GM08714 (cell line): ENCODE results near the gene ERN1.

ENCODE experiments used
- H3K4me3 ChIP-seq: fragments of 200-500 bp; sonication (Bioruptor generic); 2 replicates; pipeline ENCODE4 v1.5.1; 2014; ENCODE audit warnings: mild to moderate bottlenecking, low read length, inconsistent platforms
- ZNF274 ChIP-seq: IDR thresholded peaks from 2 replicates; pipeline ENCODE4 v1.6.1; 2012; ENCODE audit warnings: mild to moderate bottlenecking, low read depth, low read length

The ERN1 gene

DNA sequence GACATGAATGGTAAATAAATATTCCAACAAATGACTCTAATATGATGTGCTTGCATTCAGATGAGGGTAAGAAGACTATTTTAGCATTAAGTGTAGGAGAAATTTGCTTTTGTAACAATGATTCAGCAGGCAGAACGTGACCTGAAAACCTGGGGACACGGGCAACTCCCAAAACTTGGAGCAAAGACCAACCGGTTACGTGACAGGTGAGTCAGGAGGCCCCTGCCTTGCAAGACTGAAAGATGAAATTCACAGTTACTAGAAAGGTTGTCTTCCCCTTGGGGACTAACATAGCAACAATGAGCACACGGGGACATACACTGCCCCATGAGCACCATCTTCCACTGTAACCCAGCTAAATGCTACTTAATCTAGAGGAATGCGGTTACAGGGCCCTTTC lies 33.5 kb upstream of the ERN1 start:
- H3K4me3 ChIP-seq: no peak overlapping the region
- TF ChIP-seq ZNF274: no peak

DNA sequence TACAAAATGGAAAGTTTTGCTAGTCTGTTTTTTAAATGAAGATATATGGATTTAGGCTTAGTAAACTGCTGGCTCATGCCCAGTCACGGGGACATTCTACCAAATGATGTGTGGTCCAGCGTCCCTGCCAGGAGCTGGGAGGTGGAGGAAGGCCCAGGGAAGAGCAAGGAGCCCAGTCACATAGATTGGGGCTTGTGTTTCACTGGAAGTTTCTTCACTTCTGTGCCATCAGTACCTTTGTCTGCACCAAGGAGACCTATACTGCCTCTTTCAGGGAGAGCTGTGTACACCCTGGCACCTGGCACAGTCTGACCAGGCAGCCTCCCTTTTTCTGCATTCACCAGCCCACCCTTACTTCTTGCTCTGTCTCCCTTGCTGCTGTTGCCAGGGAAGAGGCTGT lies 32.6 kb upstream of the ERN1 start:
- no peak overlapping the region for H3K4me3 ChIP-seq
- TF ChIP-seq ZNF274: no peak

DNA sequence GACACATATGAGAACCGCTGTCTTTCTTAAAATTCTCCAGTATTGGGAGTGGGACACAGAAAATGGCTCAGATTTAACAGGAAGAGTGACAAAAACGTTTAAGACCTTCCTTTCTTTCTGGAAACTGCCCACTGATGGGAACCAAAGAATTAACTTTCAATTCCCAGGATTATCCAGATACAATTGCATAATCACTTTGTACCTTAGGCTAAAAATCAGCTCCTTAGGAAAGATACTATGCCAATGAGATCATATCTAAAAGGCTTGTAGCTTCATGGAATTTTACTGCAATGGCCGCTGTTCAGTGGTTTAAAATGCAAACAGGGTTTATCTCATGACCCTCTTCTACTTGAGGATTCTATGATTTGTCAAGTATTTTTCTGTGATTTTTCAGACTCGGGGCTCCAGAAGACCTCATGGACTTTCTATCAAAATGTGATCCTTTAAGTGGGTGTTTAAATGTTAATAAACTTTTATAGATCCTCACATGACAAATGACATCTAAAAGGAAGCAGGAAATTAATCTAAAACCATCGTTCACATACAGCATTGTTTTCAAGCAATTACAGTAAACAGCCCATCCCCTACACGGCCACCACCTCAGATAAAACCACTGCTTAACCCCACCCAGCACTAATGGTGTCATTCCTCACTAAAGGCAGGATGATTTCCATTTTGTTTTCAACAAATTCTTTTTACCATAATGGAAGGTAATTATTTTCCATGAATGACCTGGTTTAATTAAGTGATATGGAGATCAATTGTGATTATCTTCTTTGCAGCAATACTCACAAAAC lies 31.6 kb upstream of the ERN1 start:
- no peak for TF ChIP-seq ZNF274
- H3K4me3 ChIP-seq: no peak overlapping the region

DNA sequence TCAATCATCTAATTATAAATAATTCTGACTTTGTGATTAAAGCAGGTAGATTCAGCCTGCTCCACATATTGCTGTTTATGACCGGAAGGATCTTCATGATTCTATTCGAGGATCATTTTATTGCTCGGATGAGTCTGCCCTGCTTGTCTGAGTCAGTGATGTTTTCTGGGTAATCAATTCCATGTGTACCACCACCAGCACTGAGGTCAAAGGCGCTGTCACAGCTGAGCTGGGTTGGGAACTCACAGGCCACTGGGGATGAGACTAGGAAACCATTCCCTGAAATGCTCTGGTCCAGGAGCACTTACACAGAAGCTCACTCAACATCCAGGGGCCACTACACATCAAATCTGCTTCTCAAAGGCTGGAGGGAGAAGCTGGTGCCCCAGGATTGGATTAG lies 30.4 kb upstream of the ERN1 start:
- no peak for TF ChIP-seq ZNF274
- H3K4me3 ChIP-seq: no peak overlapping the region

DNA sequence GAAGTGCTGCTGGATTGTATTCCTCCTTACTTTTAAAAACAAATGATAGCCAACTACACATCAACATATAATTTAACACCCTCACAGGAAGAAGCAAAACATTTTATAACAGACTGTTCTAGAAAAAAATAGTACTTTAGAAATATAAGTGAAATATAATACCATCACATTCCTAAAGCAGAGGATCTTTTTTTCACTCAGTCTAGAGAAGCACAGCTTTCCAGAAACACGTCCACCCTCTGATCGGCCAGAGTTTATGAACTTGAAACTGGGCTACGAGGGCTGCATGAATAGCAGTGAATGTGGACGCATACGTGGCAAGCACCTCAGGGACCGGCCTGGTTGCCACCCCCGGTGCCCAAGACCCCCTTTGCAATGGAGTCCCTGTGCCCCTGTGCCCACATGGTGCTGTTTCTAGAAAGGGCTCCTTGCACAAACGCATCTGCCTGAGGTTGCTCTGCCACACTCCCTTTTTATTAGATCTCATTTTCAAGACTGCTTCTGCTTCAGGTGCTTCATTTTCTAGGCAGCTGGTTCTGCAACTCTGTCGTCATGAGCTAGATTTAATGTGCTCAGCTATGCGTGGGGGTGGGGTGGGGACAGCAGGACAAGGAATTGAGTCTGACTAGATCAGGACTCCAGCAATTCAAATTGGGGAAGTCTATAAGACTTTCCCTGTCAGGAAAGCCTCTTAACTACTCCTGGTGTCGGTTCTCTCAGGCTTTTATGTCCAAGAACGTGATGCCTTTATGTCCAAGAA lies 29.1 kb upstream of the ERN1 start:
- H3K4me3 ChIP-seq: no peak overlapping the region
- TF ChIP-seq ZNF274: no peak

DNA sequence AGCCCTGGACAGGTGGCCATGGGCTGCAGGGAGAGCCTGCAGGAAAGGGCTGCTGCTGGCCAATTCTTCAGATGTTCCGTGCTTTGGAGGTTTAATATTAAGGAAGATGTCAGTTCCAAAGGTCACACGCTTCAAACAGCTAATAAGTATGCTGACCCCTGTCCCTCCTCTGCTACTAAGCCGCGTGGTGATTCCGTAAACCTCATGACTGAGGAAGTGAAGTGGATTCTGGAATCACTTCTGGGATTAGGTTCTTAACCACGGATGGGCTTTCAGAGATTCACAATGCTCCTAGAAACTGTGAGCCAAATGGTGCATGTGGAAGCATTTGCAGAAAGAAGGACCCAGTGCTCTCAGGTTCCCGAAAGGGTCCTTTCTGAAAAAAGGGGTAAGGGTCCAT lies 28.5 kb upstream of the ERN1 start:
- no peak overlapping the region for H3K4me3 ChIP-seq
- no peak for TF ChIP-seq ZNF274

DNA sequence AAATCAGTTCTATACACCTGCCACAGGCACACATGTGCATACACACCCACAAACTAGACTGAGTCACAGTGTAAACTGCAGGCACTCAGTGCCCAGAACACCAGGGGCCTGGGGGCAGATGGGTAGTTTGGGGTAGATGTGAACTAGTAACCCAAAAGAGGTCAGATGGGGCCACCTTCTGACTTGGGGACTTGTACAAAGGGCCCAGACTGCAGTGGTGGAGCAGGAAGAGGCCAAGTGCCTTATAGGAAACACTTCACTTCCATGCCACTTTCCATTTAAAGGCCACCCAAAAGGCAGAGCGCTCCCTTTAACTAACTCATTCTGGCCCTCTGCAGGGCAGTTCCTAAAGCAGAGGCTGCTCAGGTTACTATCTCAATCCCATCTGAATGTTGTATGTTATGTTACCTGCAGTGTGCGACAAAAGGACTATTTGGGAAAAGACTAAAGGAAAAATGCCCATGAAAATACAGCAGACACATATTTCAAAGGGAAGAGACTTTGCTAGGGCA lies 27.8 kb upstream of the ERN1 start:
- no peak for TF ChIP-seq ZNF274
- no peak overlapping the region for H3K4me3 ChIP-seq

DNA sequence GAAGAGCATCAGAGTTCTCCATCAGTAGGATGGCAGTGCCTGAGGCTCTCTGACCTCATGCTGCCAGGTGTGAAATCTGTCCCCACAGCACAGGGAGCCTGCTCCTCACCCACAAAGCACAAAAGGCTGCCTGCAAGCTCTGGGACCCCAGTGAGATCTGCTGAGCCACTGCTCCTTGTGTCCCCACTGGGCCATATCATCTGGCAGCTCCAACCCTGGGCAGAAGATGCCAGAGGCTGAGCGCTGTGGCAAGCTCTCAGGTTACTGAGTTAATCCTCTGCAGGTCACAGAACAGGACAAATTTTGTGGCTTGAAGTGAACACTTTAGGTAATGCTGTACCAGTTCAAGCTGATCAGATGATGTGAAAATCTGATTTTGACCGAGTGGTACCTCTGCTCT lies 26.7 kb upstream of the ERN1 start:
- TF ChIP-seq ZNF274: no peak
- no peak overlapping the region for H3K4me3 ChIP-seq

DNA sequence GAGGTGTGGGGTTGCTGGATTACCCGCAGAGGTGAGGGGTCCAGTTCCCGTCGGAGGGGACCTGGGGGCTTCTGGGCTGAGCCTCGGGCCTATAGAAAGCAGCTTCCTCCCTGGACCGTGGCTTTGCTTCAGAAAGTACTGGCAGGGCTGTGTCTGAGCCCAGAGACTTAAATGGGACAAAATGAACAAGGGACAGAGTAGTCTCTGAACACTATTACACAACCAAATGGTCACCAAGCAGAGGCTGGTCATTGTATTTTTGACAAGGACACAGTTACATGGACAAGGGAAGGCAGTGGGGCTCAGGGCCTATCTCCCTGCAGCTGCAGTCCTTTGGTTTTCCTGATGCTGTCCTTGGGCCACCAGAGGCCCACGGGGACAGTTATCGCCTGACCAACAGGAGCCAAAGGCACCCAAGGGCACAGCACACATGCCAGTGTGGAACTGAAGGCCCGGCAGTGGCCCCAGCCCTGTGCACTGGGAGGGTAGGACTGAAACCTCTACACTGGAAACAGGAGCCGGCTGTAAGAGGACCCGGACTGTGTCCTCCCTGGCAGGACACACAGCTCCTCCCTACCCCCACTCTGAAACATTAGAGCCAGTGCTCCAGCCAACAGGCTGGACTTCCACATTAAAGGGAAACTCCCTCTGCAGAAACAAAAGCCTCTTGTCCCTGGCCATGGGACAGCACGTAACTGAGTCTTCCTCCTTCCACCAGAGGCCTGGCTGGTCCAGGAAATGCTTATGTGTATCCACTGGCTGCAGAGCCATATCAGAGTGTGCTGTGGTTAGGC lies 26.0 kb upstream of the ERN1 start:
- H3K4me3 ChIP-seq: no peak overlapping the region
- TF ChIP-seq ZNF274: no peak

DNA sequence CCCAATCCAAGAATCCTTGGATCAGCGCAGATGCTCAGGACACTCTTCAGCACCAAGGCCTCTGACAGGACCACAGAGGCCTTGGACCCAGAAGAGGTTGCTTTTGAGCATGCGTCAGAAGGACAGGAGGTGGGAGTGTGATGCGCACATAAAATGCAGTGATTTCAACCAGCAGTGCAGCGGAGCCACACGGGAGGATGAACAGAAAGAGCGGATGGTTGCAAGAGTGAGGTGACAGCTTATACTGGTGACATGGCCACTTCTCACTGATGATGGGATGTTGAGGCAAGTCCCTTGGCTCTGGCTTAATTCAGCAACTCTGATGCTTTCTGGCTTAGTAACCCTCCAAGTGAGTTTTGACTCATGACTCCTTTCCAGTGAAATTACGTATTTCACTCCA lies 25.2 kb upstream of the ERN1 start:
- H3K4me3 ChIP-seq: no peak overlapping the region
- no peak for TF ChIP-seq ZNF274

DNA sequence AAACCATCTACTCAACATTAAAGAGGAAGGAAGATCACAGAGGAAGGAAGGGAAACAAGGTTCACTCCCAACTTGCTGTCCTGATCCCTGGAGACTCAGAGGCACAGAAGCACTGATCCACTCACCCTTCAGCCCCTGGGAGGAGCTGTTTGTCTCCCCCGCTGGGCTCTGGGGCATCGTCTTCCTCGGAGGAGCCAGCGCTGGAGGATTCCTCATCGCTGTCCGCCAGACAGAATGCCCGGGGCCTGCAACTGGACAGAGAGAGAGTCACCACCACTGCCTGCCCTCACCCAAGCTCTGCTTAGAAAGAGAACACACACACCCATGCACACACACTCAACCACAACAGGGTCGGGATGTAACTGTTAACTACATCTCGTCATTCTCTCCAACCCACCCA lies 24.8 kb upstream of the ERN1 start:
- no peak for TF ChIP-seq ZNF274
- no peak overlapping the region for H3K4me3 ChIP-seq

DNA sequence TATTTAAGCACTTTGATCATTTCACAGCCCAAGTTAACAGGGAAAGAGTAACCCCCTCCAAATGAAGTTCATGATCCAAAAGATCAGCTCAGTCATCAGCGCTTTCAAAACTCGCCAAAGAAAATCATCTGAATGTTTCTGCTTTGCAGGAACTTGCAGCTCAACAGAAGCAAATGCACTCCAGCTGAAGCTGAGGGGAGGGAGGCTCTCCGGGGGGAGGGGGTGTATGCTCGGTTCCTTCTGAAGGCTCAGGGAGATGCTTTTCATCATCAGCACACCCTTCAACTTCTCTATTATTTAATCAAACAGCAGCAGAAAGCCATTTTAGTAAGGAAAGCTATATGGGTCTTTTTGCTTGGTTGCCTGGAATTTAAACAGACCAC lies 24.4 kb upstream of the ERN1 start:
- H3K4me3 ChIP-seq: no peak overlapping the region
- TF ChIP-seq ZNF274: no peak

DNA sequence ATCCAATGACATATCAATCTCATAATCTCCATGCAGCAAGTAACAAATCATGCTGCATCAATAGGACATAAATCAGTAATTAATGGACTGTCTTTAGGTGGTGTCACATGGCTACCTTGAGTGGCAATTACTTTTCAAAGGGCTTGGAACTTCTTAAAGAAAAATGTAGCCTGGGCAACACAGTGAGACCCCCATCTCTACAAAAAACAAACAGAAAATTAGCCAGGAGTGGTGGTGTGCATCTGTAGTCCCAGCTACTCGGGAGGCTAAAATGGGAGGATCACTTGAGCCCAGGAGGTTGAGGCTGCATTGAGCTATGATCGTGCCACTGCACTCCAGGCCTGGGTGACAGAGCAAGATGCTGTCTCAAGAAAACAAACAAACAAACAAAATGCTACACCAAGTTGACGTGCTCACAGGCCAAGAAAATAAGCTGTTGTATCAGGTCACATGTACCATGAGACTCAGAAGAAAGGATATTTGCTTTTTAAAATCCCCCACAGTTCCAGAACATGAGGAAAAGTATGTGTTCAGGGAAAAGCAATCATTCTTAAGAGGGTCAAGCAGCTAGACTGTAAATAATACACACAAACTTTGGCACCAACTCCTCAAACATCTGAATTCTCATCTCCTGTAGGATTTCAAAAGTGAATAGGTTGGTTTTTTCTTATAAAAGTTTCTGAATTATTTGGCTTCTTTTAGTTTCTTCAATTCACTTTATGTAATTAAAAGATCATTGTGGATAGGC lies 23.8 kb upstream of the ERN1 start:
- no peak for TF ChIP-seq ZNF274
- H3K4me3 ChIP-seq: no peak overlapping the region
